B cell (primary cell): Measurements from ENCODE around the gene ZNF746. TPM values are rescaled to one million over a fixed set of nuclear protein-coding genes. Genes with fewer than 3 reads are reported as not detected.

Source experiments
- ATAC-seq: fragments of 200-7000 bp; cut with Tn5 transposase; one replicate; pipeline ENCODE4 v1.10.0; 2021; ENCODE audit warnings: low read depth, mild to moderate bottlenecking, moderate number of reproducible peaks, moderate library complexity
- CTCF ChIA-PET: fragments of 350-600 bp; sonication (Branson Sonifier 250); formaldehyde crosslinking; loops from one replicate; lab custom pipeline; 2021; ENCODE audit warnings: antibody characterized with exemption, inconsistent platforms; lab: Charles Lee
- POLR2A ChIA-PET: fragments of 350-600 bp; sonication (Branson Sonifier 250); formaldehyde crosslinking; loops from one replicate; lab custom pipeline; 2021; ENCODE audit warnings: antibody characterized with exemption; lab: Charles Lee
- DNase-seq: peaks from one replicate; pipeline ENCODE4 v3.0.0; 2013
- H2AFZ ChIP-seq: 2 replicates; pipeline ENCODE4 v1.6.1; 2012; ENCODE audit warnings: mild to moderate bottlenecking, low read depth, low read length; ENCODE audit not compliant: insufficient read depth, poor library complexity, severe bottlenecking
- H3K27ac ChIP-seq, 2 donors: 1 replicate in 1 of 2; 2 replicates in 1 of 2; pipeline ENCODE4 v1.5.1; 2012 to 2013; ENCODE audit warnings: low read length in 2 of 2, mild to moderate bottlenecking in 2 of 2, moderate library complexity in 1 of 2
- H3K27me3 ChIP-seq, 4 experiments: fragments of 200-600 bp in 1 of 4; sonication (generic) in 1 of 4; replicated peaks in 1 of 4; 1 replicate in 2 of 4; 2 replicates in 2 of 4; pipeline versions ENCODE4 v1.6.1 to v1.7.0; 2013 to 2016; ENCODE audit warnings: low read length in 3 of 4, mild to moderate bottlenecking in 2 of 4, mixed read lengths in 1 of 4, moderate library complexity in 1 of 4; ENCODE audit not compliant: insufficient read depth in 4 of 4, control insufficient read depth in 3 of 4; ENCODE audit errors: control extremely low read depth in 1 of 4
- H3K36me3 ChIP-seq, 2 experiments: replicated peaks in 1 of 2; 1 replicate in 1 of 2; 2 replicates in 1 of 2; pipeline versions ENCODE4 v1.6.1 to v1.7.1; 2013; ENCODE audit warnings: low read length in 1 of 2; ENCODE audit not compliant: insufficient read depth in 2 of 2, control insufficient read depth in 1 of 2; ENCODE audit errors: control extremely low read depth in 1 of 2, extremely low read depth in 1 of 2
- H3K4me1 ChIP-seq, 2 donors: fragments of 200-600 bp in 1 of 2; sonication (generic) in 1 of 2; 1 replicate in 1 of 2; 2 replicates in 1 of 2; pipeline versions ENCODE4 v1.5.1 to v1.6.1; 2013 to 2017; ENCODE audit warnings: low read length in 2 of 2; ENCODE audit not compliant: control insufficient read depth in 2 of 2, insufficient read depth in 2 of 2
- H3K4me2 ChIP-seq: replicated peaks from 2 replicates; pipeline ENCODE3; 2012; ENCODE audit warnings: mild to moderate bottlenecking, low read depth, low read length; ENCODE audit not compliant: poor library complexity, severe bottlenecking
- H3K4me3 ChIP-seq, 5 experiments: fragments of 200-600 bp in 1 of 5; sonication (generic) in 1 of 5; 1 replicate in 3 of 5; 2 replicates in 2 of 5; pipeline versions ENCODE4 v1.5.1 to v1.7.0; 2011 to 2016; ENCODE audit warnings: low read length in 4 of 5, mild to moderate bottlenecking in 4 of 5, low read depth in 2 of 5, control low read depth in 1 of 5, moderate library complexity in 1 of 5; ENCODE audit not compliant: insufficient read depth in 1 of 5; ENCODE audit errors: control extremely low read depth in 1 of 5, extremely low read depth in 1 of 5
- H3K79me2 ChIP-seq: fragments of 200-600 bp; sonication (generic); one replicate; pipeline ENCODE4 v1.6.0; 2016; ENCODE audit warnings: low read length; ENCODE audit not compliant: control insufficient read depth, insufficient read depth
- H3K9ac ChIP-seq: fragments of 200-600 bp; sonication (generic); 2 replicates; pipeline ENCODE4 v1.6.1; 2017; ENCODE audit warnings: mild to moderate bottlenecking, low read length, moderate library complexity
- H3K9me3 ChIP-seq, 3 donors: one replicate each; pipeline versions ENCODE4 v1.6.1 to v1.7.1; 2013; ENCODE audit warnings: low read length in 2 of 3; ENCODE audit not compliant: control insufficient read depth in 2 of 3, insufficient read depth in 1 of 3; ENCODE audit errors: control extremely low read depth in 1 of 3
- H4K20me1 ChIP-seq: 2 replicates; pipeline ENCODE4 v1.6.0; 2012; ENCODE audit warnings: mild to moderate bottlenecking, low read length; ENCODE audit not compliant: insufficient read depth, control insufficient read depth, poor library complexity, severe bottlenecking
- H3K27ac Mint-ChIP-seq: one replicate; pipeline ENCODE4 v1.8.0; 2021; ENCODE audit warnings: mixed read lengths
- H3K27me3 Mint-ChIP-seq: one replicate; pipeline ENCODE4 v1.8.0; 2021; ENCODE audit warnings: mixed read lengths
- H3K4me1 Mint-ChIP-seq: one replicate; pipeline ENCODE4 v1.8.0; 2021; ENCODE audit warnings: mixed read lengths
- H3K4me3 Mint-ChIP-seq: one replicate; pipeline ENCODE4 v1.8.0; 2021; ENCODE audit warnings: mixed read lengths
- H3K9me3 Mint-ChIP-seq: one replicate; pipeline ENCODE4 v1.8.0; 2022; ENCODE audit warnings: mixed read lengths; ENCODE audit not compliant: insufficient read depth
- CTCF ChIP-seq: fragments of 200-600 bp; IDR thresholded peaks from one replicate; pipeline ENCODE4 v1.8.0; 2022; ENCODE audit warnings: antibody characterized with exemption, mild to moderate bottlenecking
- EZH2 ChIP-seq: IDR thresholded peaks from 2 replicates; pipeline ENCODE4 v1.6.1; 2012; ENCODE audit warnings: borderline replicate concordance, low read depth, mild to moderate bottlenecking, moderate library complexity, low read length; ENCODE audit not compliant: insufficient read depth, poor library complexity, severe bottlenecking
- WGBS: methylation state at CpG from one replicate; pipeline ENCODE4 v1.1.5; 2013; ENCODE audit warnings: missing lambda C conversion rate; ENCODE audit not compliant: insufficient coverage; 5-methylcytosine and 5-hydroxymethylcytosine counted together
- intact Hi-C: fragments of 100-400 bp; cut with micrococcal nuclease; formaldehyde crosslinking; loops from one replicate; pipeline ENCODE4 v1.10.0; 2022
- polyA plus RNA-seq: library from polyadenylated mRNA; depleted of rRNA; stranded (reverse); fragments of >200 nt; gene quantifications from 2 replicates; pipeline ENCODE4 v1.2.3, GENCODE V29; 2012
- total RNA-seq, 2 donors: library from RNA; stranded (reverse); fragments of 120-200 nt in 1 of 2; gene quantifications; 1 replicate in 1 of 2; 2 replicates in 1 of 2; pipeline versions ENCODE4 v1.2.3 to v1.2.4, GENCODE V29; 2013 to 2022

Gene ZNF746
- total and polyA plus RNA-seq, 2 donors (not counting 1 experiment from before 2014, with no cell fraction given), result 15.6 to 30.4 TPM

- H2AFZ ChIP-seq, result no peak overlapping the region
- no peaks in the 10 kb centered on the region for H3K9me3 Mint-ChIP-seq
- H3K36me3 ChIP-seq, result peaks cover 0 to 34% of the 10 kb centered on the region in 2 experiments
- peaks cover 5% of the 10 kb centered on the region for H3K27me3 Mint-ChIP-seq
- H3K4me2 ChIP-seq, result no peak overlapping the region
- H3K9me3 ChIP-seq, result no peaks in the 10 kb centered on the region
- H3K27ac ChIP-seq, result no peak overlapping the region
- no peak for DNase-seq
- no peak for ATAC-seq
- no peak overlapping the region for H3K4me3 ChIP-seq
- CTCF ChIA-PET, result interaction anchor here (0.9 to 5.0 kb wide), 2 partner anchors 15 to 35 kb away, joined by 3 to 41 read pairs; no protein-coding TSS in a partner anchor
- H3K4me1 Mint-ChIP-seq, result peaks cover 31% of the 10 kb centered on the region
- H3K4me3 Mint-ChIP-seq, result peak overlapping the region; percentile 83
- 100% methylated on average over 1 of the region's 3 CpGs for WGBS
- POLR2A ChIA-PET, result interaction anchor here (0.5 kb wide), 1 partner anchor 31 kb away, joined by 5 read pairs; no protein-coding TSS in a partner anchor
- H3K4me1 ChIP-seq, result peaks cover 14% of the 10 kb centered on the region in 2 donors
- H3K79me2 ChIP-seq, result peaks cover 45% of the 10 kb centered on the region
- no peak for TF ChIP-seq CTCF
- no peak for TF ChIP-seq EZH2
- intact Hi-C loops, result no loop called here
- no peak overlapping the region for H3K27ac Mint-ChIP-seq
- H3K9ac ChIP-seq, result no peak overlapping the region
- H4K20me1 ChIP-seq, result peaks cover 28% of the 10 kb centered on the region
- H3K27me3 ChIP-seq, result no peaks in the 10 kb centered on the region
Observed at GRCh38 chr7:149458235-149458634, 39.4 kb downstream of the ZNF746 start.

- Mint-ChIP-seq H3K4me3 (no peak overlapping the region), H3K9me3 (no peaks in the 10 kb centered on the region), H3K27ac (no peak overlapping the region), H3K4me1 (peaks cover 31% of the 10 kb centered on the region), H3K27me3 (peaks cover 5% of the 10 kb centered on the region)
- H3K27ac ChIP-seq, result no peak overlapping the region
- H3K4me1 ChIP-seq, result peaks cover 14% of the 10 kb centered on the region in 2 donors
- ATAC-seq (no peak), DNase-seq (no peak)
- WGBS, result no CpG with 5 or more reads among the region's 1 CpG
- H3K4me2 ChIP-seq, result no peak overlapping the region
- ChIA-PET CTCF (interaction anchor here (5.0 kb wide), 1 partner anchor 35 kb away, joined by 41 read pairs; no protein-coding TSS in a partner anchor), POLR2A (no interaction called here)
- no peaks in the 10 kb centered on the region for H3K9me3 ChIP-seq
- no peak overlapping the region for H3K4me3 ChIP-seq
- TF ChIP-seq CTCF, result no peak
- TF ChIP-seq EZH2, result no peak
- no peaks in the 10 kb centered on the region for H3K27me3 ChIP-seq
- peaks cover 0 to 34% of the 10 kb centered on the region in 2 experiments for H3K36me3 ChIP-seq
- no peak overlapping the region for H2AFZ ChIP-seq
- H3K79me2 ChIP-seq, result peaks cover 45% of the 10 kb centered on the region
- intact Hi-C loops, result no loop called here
- peaks cover 28% of the 10 kb centered on the region for H4K20me1 ChIP-seq
- H3K9ac ChIP-seq, result no peak overlapping the region
Observed at GRCh38 chr7:149457766-149458165, 39.8 kb downstream of the ZNF746 start.
